HepG2 (cell line): ENCODE data around the gene RREB1. TPM values are rescaled to one million over a fixed set of nuclear protein-coding genes. Genes with fewer than 3 reads are reported as not detected.

Source experiments
- MAFK ChIP-seq, 2 experiments: IDR thresholded peaks in 1 of 2; conservative IDR thresholded peaks in 1 of 2; 2 replicates each; pipeline ENCODE4 v1.6.1; 2011; ENCODE audit warnings: improper control_type of control experiment in 2 of 2, low read length in 2 of 2
- NR3C1 ChIP-seq: sonication (generic); formaldehyde crosslinking; IDR thresholded peaks from 2 replicates; pipeline ENCODE4 v1.4.0; 2020; ENCODE audit warnings: missing genetic modification reagents
- PHF8 ChIP-seq: sonication (generic); formaldehyde crosslinking; IDR thresholded peaks from 2 replicates; pipeline ENCODE4 v1.5.0; 2020; ENCODE audit warnings: missing genetic modification reagents
- SMAD1 ChIP-seq: sonication (generic); formaldehyde crosslinking; IDR thresholded peaks from 2 replicates; pipeline ENCODE4 v1.4.0; 2020; ENCODE audit warnings: missing genetic modification reagents, low read depth, mild to moderate bottlenecking, borderline replicate concordance
- ZBTB39 ChIP-seq: sonication (generic); formaldehyde crosslinking; IDR thresholded peaks from 2 replicates; pipeline ENCODE4 v1.5.0; 2020; ENCODE audit warnings: missing genetic modification reagents
- ZBTB49 ChIP-seq: sonication (generic); formaldehyde crosslinking; IDR thresholded peaks from 2 replicates; pipeline ENCODE4 v1.4.0; 2020; ENCODE audit warnings: missing genetic modification reagents, borderline replicate concordance
- ZNF383 ChIP-seq: sonication (generic); formaldehyde crosslinking; IDR thresholded peaks from 2 replicates; pipeline ENCODE4 v1.4.0; 2020; ENCODE audit warnings: missing genetic modification reagents, mild to moderate bottlenecking, borderline replicate concordance
- ZNF644 ChIP-seq: IDR thresholded peaks from 2 replicates; pipeline ENCODE4 v1.6.1; 2016; ENCODE audit warnings: low read depth
- polyA plus RNA-seq, 8 experiments: library from polyadenylated mRNA; depleted of rRNA in 3 of 8; stranded (reverse) in 7 of 8; unstranded in 1 of 8; fragments of >200 nt; fragmentation: Illumina TruSeq in 4 of 8; extraction: Trizol in 4 of 8; gene quantifications; 2 replicates each; pipeline versions ENCODE4 v1.2.1 to v1.2.3, GENCODE V29; 2011 to 2016; ENCODE audit warnings: low read depth in 4 of 8, missing spikeins in 1 of 8, mixed read lengths in 1 of 8; ENCODE audit not compliant: insufficient read depth in 1 of 8
- total RNA-seq, 5 experiments: library from RNA; depleted of rRNA; stranded (reverse); fragments of >200 nt; fragmentation: Illumina TruSeq; extraction: Trizol; gene quantifications; 2 replicates each; pipeline ENCODE4 v1.2.3, GENCODE V29; 2016; ENCODE audit warnings: low read depth in 1 of 5
- TF ChIP-seq, protein P1 (sequence below): sonication (generic); formaldehyde crosslinking; IDR thresholded peaks from 2 replicates; pipeline ENCODE4 v1.5.1; 2020; ENCODE audit warnings: missing genetic modification reagents, mild to moderate bottlenecking, borderline replicate concordance
- TF ChIP-seq, protein P2 (sequence below): sonication (generic); formaldehyde crosslinking; IDR thresholded peaks from 2 replicates; pipeline ENCODE4 v1.5.1; 2020; ENCODE audit warnings: missing genetic modification reagents, mild to moderate bottlenecking, borderline replicate concordance
- TF ChIP-seq, protein P3 (sequence below): sonication (generic); formaldehyde crosslinking; IDR thresholded peaks from 2 replicates; pipeline ENCODE4 v1.9.0; 2022; ENCODE audit warnings: missing genetic modification reagents, mild to moderate bottlenecking, borderline replicate concordance

The RREB1 gene
- total and polyA plus RNA-seq, 2 of the 13 experiments (the other 11 are each of a cell fraction or from before 2014, with no cell fraction given), result 6.1 to 23.2 TPM

DNA sequence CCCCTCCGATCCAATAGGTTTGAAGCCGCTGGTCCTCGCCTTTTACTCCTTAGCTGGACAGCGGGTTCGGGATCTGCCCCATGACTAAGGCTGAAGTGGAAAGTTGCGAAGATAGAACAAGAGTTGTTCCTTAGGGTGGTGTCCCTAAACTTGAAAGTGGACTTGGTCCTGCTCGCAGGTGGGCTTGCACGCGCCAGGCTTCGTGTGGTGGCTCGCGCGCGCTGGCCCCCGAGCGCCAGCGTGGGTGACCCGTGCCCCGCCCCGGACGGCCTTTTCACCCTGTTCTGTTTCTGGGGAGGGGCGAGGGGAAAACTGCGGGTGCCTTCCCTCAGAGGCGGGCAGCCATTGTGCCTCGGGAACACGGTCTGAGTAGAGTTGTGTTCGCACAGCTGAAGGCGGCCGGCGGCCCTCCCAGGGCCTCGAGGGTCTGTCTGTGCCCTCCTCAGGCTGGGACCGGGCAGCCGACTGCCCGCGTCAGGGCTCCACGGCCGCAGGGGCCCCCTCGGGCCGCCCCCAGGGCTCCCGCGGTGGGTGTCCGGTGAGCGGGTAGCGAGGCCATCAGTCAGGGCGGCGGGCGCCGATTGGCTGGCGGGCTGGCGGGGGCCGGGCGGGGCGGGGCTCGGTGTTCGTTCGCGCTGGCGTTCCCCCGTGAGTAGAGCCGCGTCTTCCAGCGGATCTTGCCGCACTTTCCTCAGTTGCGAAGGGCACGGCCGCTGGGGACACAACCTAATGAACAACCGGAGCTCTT, 33.0 kb downstream of the RREB1 start (continued):
- TF ChIP-seq NR3C1 (CRISPR knock-in tag), result no peak
- no peak for TF ChIP-seq ZNF644 (CRISPR knock-in tag)
- TF ChIP-seq, protein P1, sequence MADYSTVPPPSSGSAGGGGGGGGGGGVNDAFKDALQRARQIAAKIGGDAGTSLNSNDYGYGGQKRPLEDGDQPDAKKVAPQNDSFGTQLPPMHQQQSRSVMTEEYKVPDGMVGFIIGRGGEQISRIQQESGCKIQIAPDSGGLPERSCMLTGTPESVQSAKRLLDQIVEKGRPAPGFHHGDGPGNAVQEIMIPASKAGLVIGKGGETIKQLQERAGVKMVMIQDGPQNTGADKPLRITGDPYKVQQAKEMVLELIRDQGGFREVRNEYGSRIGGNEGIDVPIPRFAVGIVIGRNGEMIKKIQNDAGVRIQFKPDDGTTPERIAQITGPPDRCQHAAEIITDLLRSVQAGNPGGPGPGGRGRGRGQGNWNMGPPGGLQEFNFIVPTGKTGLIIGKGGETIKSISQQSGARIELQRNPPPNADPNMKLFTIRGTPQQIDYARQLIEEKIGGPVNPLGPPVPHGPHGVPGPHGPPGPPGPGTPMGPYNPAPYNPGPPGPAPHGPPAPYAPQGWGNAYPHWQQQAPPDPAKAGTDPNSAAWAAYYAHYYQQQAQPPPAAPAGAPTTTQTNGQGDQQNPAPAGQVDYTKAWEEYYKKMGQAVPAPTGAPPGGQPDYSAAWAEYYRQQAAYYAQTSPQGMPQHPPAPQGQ, result peak; percentile 59; the same call in 1 of the 2 replicates
- peak; percentile 16; the same call in 1 of the 2 replicates for TF ChIP-seq SMAD1
- TF ChIP-seq MAFK (conservative IDR thresholded peaks at IDR 0.05 in 1 of 2, IDR thresholded peaks at IDR 0.05 in 1 of 2; ENCODE audit: low read length in 2 of 2), result no peak
- TF ChIP-seq ZNF383 (CRISPR knock-in tag), result 0 out of 2 replicates have a peak, but pooled peaks have one; percentile 61
- TF ChIP-seq, protein P2, sequence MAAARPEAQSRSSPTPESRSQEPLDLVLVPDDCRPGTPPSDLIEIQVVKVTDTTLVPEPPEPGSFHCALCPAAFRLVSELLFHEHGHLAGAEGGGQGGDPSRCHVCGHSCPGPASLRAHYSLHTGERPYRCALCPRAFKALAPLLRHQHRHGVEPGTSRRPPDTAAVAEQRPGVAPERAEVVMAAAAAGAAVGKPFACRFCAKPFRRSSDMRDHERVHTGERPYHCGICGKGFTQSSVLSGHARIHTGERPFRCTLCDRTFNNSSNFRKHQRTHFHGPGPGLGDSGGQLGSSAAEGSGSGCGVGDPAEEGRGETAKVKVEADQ (CRISPR knock-in tag), result peak; percentile 85; the same call in 1 of the 2 replicates
- TF ChIP-seq ZBTB39 (CRISPR knock-in tag), result no peak
- TF ChIP-seq ZBTB49 (CRISPR knock-in tag), result 0 out of 2 replicates have a peak, but pooled peaks have one; percentile 13
- peak; percentile 65 for TF ChIP-seq PHF8 (CRISPR knock-in tag)
- TF ChIP-seq, protein P3, sequence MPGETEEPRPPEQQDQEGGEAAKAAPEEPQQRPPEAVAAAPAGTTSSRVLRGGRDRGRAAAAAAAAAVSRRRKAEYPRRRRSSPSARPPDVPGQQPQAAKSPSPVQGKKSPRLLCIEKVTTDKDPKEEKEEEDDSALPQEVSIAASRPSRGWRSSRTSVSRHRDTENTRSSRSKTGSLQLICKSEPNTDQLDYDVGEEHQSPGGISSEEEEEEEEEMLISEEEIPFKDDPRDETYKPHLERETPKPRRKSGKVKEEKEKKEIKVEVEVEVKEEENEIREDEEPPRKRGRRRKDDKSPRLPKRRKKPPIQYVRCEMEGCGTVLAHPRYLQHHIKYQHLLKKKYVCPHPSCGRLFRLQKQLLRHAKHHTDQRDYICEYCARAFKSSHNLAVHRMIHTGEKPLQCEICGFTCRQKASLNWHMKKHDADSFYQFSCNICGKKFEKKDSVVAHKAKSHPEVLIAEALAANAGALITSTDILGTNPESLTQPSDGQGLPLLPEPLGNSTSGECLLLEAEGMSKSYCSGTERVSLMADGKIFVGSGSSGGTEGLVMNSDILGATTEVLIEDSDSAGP (CRISPR knock-in tag), result peak; percentile 82; the same call in 1 of the 2 replicates
